PC-9 (cell line): ENCODE measurements around the gene DUS2.

ENCODE experiments used
- CTCF ChIP-seq: fragments of 200-600 bp; sonication (generic); conservative IDR thresholded peaks from 2 replicates; pipeline ENCODE4 v1.6.1; 2017; ENCODE audit warnings: mixed run types, antibody characterized with exemption, mild to moderate bottlenecking, moderate library complexity
- EZH2 ChIP-seq: fragments of 200-600 bp; sonication (generic); IDR thresholded peaks from 2 replicates; pipeline ENCODE4 v1.8.0; 2017; ENCODE audit warnings: antibody characterized with exemption, low read depth

- TF ChIP-seq CTCF, result no peak
- TF ChIP-seq EZH2, result no peak
These were observed 24.9 kb downstream of the DUS2 start for GRCh38 chr16:68047987-68048386.
